ENCODE measurements around the gene TACC2.
A peak's percentile ranks its signal among the peaks of the same experiment; 100 is the strongest.

Gene TACC2

GRCh38 chr10:122142641-122143237 lies 153.8 kb downstream of the TACC2 start:
- DNase-seq (ENCODE audit: low read depth in 3 of 3, low spot score in 1 of 3) = peak in 1 of 3 donors; percentile 9

DNA sequence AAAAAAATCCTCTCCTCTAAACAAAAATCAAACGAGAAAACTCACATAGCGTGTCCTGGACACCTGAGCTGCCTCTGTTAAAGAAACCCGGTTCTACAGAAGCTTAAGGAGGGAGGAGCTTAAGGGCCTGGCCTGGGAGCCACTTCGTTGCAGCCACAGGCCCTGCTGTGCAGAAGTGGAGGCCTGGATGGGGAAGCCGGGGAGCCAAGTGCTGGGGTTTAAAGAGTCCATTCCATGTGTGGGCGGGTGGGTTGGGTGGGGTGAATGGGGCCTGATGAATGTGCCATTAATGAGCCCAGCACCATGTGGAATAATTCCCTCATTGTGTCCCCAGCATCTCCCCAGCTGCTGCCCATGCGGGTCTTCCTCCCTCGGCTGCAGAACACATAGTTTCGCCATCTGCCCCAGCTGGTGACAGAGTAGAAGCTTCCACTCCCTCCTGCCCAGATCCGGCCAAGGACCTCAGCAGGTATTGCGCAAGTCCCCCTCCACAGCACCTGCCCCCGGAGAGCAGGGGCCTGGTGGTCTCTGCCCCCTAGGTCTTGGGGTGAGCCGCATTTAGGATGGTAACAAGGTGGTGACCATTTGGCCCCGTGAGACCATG lies 154.4 kb downstream of the TACC2 start:
- DNase-seq (ENCODE audit: low read depth in 3 of 3, low spot score in 1 of 3) = no peak

DNA sequence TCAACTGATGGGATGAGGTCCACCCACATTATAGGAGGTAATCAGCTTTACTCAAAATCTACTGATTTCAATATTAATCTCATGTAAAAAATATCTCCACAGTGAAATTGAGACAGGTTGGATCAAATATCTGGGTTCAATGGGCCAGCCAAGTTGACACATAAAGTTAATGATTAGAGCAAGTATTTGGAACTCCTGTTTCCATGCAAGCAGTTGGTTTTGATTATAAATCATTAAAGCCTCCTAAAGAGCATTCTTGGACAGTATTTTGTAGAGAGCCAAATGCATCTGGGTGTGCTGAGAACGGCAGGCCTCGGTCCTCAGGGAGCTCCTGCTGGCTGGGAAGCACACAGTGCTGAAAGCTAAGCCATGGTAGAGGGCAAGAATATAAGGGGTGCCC lies 155.2 kb downstream of the TACC2 start:
- no peak for DNase-seq (ENCODE audit: low read depth in 3 of 3, low spot score in 1 of 3)

DNA sequence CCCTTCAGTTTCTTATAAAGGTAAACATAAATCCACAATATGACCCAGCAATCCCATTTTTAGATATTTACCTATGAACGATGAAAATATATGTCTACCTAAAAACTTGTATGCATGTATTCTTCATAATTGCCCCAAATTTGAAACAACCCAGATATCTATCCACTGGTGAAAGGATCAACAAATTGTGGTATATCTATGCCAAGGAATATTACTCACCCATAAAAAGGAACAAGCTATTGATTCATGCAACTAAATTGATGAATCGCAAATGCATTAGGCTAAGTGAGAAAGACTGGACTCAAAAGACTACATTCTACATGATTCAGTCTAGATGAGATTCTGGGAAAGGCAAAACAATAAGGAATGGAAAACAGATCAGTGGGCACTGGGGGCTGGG lies 156.2 kb downstream of the TACC2 start:
- no peak for DNase-seq (ENCODE audit: low read depth in 3 of 3, low spot score in 1 of 3)

DNA sequence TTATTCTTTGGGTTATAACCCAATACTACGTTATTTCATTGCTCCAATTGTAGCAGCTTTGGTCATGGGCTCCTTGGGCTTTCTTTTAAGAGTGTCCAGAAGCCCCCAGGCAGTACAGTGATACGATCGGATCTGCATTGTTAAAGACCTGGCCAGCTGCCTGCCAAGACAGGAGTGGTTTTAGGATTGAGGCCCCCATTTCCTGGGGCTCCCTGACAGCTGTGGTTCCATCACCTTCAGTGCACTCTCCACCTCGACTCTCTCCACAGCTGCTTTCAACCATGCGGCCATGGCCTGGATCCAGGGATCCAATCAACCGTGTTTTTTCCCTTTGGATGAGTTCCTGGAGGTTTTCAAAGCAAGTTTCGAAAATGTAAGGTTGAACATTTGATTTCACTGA lies 158.7 kb downstream of the TACC2 start:
- no peak for DNase-seq (ENCODE audit: low read depth in 3 of 3, low spot score in 1 of 3)

- no peak for DNase-seq (ENCODE audit: low read depth in 3 of 3, low spot score in 1 of 3)
Observed at GRCh38 chr10:122148876-122149560, 160.1 kb downstream of the TACC2 start.

DNA sequence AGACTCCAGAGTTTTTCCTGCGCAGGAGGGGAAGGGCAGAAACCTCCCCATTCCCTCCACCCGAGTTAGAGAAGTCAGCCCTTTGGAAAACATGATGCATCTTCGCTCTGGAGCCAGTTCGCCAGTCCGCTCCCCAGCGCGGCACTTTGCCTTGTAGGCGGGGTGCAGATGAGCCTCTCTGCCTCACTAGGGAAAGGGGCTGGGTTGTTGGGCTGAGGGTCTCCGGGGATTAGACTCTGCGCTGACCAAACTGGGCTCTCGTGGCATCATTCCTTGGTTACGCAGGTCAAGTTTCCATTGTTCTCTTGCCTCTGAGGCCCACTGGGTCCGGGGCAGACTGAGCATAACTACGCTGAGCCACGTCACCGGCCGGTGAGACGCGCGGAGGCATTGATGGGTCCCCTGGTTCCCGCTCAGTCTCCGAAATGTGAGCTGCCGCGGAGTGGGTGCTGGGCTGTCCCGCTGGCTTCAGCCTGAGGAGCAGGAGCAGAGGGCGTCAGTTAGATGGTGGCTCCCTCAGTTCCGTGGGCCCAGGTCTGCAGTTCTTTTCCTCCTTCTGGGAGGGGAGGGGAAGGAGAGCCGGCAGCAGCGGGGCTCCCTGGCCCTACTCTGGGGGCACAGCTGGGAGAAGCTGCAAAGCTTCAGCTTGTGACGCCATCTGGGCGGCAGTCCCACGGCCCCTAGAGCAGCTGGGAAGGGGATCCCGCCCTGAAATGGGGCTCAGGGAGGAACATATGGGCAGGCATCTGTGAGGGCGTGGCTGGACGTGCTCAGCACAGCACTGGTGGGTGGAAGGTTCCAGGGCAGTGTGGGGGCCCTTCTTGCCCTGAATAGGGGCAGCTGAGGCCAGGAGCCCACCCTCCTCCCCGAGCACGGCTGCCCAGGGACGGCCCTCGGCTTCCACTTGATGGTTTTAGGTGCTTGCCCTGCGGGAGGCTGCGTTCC lies 160.9 kb downstream of the TACC2 start:
- DNase-seq (ENCODE audit: low read depth in 3 of 3, low spot score in 1 of 3) = no peak

DNA sequence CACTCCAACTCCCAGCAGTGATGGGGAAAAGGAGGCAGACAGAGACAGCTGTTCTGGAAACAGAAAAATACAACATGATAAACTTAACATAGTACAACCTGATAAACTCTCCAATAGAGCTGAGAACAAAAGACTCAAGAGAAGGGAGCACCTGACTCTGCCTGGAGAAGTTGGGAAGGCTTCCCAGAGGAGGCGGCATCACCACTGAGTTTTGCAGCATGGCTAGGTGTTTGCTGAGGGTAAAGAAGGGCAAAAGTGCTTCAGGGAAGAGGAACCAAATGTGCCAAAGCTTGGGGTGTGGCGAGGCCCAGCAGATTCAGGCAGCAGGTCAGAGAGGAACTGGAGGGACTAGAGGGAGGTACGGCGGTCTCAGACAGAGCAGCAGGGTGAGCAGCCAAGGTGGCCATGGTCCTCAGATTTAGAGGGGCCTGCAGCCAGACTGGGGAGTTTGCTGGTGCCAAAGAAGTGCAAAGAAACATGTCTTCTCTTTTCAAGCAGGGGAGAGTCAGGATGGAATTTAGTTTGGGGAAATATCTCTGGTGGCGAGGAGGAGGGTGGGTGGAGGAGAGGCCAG lies 162.2 kb downstream of the TACC2 start:
- DNase-seq (ENCODE audit: low read depth in 3 of 3, low spot score in 1 of 3) = no peak

DNA sequence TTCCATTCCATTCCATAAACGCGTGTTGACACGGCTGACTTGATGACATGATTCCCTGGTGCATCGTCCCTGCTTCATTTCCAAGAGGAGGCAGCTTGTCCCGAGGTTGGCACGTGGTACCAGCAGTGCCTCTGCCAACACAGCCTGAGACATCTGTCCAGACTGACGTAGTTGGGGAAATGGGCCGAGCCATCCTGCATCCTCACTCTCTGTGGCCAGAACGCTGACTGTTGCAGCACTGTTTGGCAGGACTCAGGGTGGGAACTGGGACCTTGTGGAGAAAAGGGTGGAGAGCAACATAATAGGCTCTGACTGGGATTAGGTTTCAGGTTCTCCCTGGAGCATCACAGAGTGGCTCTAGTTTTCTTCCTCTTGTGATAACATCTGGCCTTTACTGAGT lies 163.6 kb downstream of the TACC2 start:
- no peak for DNase-seq (ENCODE audit: low read depth in 3 of 3, low spot score in 1 of 3)

DNA sequence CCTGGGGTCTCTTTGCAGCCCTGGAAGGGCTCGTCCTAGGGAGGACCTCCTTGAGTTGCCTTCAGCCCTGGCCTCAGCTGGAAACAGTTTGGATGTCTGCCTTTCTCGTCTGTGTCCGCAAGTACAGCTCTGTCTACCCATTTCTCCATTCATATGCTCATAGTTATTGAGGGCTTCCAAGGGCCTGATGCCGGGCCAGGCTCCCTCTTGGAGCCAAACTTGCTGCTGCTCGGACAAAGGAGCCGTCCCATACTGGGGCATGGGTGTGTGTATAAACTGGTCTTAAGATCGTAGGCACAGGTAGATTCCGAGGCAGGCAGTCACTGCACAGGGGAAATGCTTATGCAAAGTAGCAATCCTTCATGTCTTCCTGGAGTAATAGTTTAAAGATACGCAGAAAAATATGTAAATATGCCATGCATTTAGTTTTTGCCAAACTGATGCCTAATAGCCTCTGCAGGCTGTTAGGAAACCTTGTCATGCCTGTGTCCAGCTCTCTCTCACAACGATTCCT lies 165.1 kb downstream of the TACC2 start:
- DNase-seq (ENCODE audit: low read depth in 3 of 3, low spot score in 1 of 3) = no peak

GRCh38 chr10:122154545-122155366 lies 165.8 kb downstream of the TACC2 start:
- no peak for DNase-seq (ENCODE audit: low read depth in 3 of 3, low spot score in 1 of 3)

DNA sequence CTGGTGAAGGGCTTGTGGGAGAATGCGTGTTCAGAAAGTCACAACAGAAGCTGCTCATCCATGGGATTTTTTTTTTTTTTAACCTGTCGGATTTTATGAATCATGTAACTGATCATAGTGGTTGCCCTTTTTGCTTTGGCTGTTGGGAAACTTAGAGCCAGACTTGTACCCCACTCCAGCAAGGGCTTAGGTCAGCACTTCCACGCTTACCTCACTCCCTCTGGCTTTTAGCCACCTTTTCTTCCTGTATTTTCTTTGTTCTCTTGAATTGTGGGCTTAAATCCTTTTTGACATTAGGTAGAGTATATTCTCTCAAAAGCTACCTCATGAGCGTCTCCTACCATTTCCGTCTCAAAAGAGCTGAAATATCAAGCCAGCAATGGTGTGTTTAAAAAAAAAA lies 168.5 kb downstream of the TACC2 start:
- DNase-seq (ENCODE audit: low read depth in 3 of 3, low spot score in 1 of 3) = no peak

GRCh38 chr10:122158362-122158761 lies 169.4 kb downstream of the TACC2 start:
- no peak for DNase-seq (ENCODE audit: low read depth in 3 of 3, low spot score in 1 of 3)

GRCh38 chr10:122159141-122159970 lies 170.4 kb downstream of the TACC2 start:
- DNase-seq (ENCODE audit: low read depth in 3 of 3, low spot score in 1 of 3) = no peak

DNA sequence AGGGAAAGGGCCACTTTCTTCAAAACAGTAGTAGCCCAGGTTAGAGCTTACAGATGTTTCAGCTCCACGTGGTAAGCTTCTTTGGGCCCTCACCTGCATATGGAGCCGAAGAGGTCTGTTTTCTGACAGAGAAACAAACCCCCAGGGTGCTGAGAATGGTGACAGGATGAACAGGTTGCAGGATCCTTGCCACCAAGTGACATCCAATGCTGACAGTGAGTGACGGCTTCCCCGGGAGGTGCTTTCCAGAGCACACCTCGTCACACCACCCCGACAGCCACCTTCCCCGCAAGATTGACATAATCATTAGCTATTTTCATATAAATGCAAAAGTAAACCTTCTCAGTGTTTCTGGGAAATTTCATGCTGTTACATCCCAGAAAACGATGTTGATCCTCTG lies 172.8 kb downstream of the TACC2 start:
- DNase-seq (ENCODE audit: low read depth in 3 of 3, low spot score in 1 of 3) = no peak

- no peak for DNase-seq (ENCODE audit: low read depth in 3 of 3, low spot score in 1 of 3)
Observed at GRCh38 chr10:122162671-122163173, 173.8 kb downstream of the TACC2 start.

- DNase-seq (ENCODE audit: low read depth in 3 of 3, low spot score in 1 of 3) = no peak
Observed at GRCh38 chr10:122163174-122164022, 174.4 kb downstream of the TACC2 start.

- no peak for DNase-seq (ENCODE audit: low read depth in 3 of 3, low spot score in 1 of 3)
Observed at GRCh38 chr10:122164023-122164601, 175.1 kb downstream of the TACC2 start.

All from stimulated activated CD4-positive, alpha-beta T cell treated with anti-CD3 and anti-CD28 coated beads, TNF-alpha, amount 100 ng/mL, for 1 hour (primary cell).